HuH-7 (cell line): Measurements from ENCODE around the gene TAF11L2.
"Not testable (repeated sequence)": the region's sequence is repeated elsewhere in the genome, so short reads cannot be mapped to it uniquely, and the experiment has no call there.

Source experiments
- DNase-seq: peaks from one replicate; pipeline ENCODE4 v3.0.0; 2011; ENCODE audit warnings: low spot score

Gene TAF11L2

DNA sequence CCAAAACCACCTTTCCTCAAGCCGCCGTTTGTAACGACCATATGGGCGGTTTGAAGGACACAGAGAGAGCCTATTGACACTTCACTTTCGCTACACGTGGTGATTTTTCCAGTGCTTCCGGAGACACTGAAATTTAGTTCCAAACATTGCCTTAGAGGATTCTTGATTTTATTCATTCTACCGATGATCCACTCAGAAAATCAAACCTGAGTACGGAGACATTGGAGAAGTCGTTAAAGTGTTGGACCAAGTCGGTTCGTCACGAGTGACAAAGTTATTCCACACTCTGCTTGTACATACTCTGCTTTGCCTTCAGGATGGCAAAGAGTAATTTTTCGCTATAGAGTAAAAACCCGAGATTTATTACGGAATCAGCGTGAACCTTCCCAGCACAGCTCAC lies 28.5 kb downstream of the TAF11L2 start:
- not testable (repeated sequence) for DNase-seq

DNA sequence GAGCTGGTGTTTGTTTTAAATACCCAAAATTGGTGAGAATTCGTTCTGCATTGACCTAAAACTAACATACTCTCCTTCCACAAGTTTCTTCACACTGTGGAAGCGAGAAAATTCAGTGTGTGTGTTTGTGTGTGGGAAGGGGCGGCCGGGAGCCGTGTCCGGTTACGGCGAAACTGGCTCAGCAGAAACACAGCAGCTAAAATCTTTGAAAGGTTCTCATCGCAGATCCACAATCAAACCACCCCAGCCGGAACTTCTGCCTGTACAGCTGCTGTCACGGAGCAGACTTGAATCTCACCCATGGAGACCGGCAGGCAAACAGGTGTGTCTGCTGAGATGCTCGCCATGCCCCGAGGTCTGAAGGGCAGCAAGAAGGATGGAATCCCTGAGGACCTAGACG lies 30.3 kb downstream of the TAF11L2 start, which contains the start of gene TAF11L6:
TSS of gene TAF11L6 (plus strand) at position 301 of the 400 bp plus-strand sequence.
- DNase-seq: not testable (repeated sequence)
